ENCODE measurements around the gene MSI2. TPM values are rescaled to one million over a fixed set of nuclear protein-coding genes. Genes with fewer than 3 reads are reported as not detected.

The MSI2 gene
- total and polyA plus RNA-seq, 9 of the 15 experiments (the other 6 are each of a cell fraction or from before 2014, with no cell fraction given) = 4.6 to 61.8 (median 42.4) TPM

GRCh38 chr17:57261084-57261461 lies 4.8 kb downstream of the MSI2 start:
- Histone ChIP-seq H3K4me2 (ENCODE audit: insufficient read depth, low read length) (no peak overlapping the region), H4K20me1 (replicated peaks; ENCODE audit: control insufficient read depth, insufficient read depth, low read length) (no peaks in the 10 kb centered on the region), H3K79me2 (ENCODE audit: control insufficient read depth, insufficient read depth, low read length) (peaks cover 74% of the 10 kb centered on the region), H3K9me3 (replicated peaks; ENCODE audit: control insufficient read depth, insufficient read depth, low read depth, low read length) (no peaks in the 10 kb centered on the region), H3K27me3 (ENCODE audit: control insufficient read depth in 2 of 2, insufficient read depth in 2 of 2, low read length in 2 of 2) (no peaks in the 10 kb centered on the region), H2AFZ (ENCODE audit: low read depth, low read length) (no peak overlapping the region), H3K4me1 (replicated peaks in 1 of 2; ENCODE audit: control insufficient read depth in 2 of 2, insufficient read depth in 2 of 2, low read length in 2 of 2) (peaks cover 6 to 9% of the 10 kb centered on the region in 2 experiments; a peak in 3 of 5 replicates), H3K9me1 (ENCODE audit: control insufficient read depth, insufficient read depth, low read length) (no peaks in the 10 kb centered on the region), H3K36me3 (ENCODE audit: control insufficient read depth, insufficient read depth, low read length) (peaks cover 70% of the 10 kb centered on the region), H3K27ac (ENCODE audit: extremely low read depth, low read depth, low read length) (no peak overlapping the region), H3K9ac (ENCODE audit: insufficient read depth in 1 of 2, low read depth in 2 of 2, low read length in 2 of 2) (no peak overlapping the region), H3K4me3 (no peak overlapping the region)
- ATAC-seq (no peak), FAIRE-seq (no peak), DNase-seq (ENCODE audit: extremely low read depth in 1 of 4, low spot score in 3 of 4) (no peak)
- 87% methylated on average over 4 of the region's 4 CpGs for WGBS (ENCODE audit: insufficient coverage, low coverage, missing lambda C conversion rate)
- BruUV-seq (replicated peaks) = no TSS peak
- in situ Hi-C loops (cut with MboI) = no loop called here
- ChIA-PET CTCF (ENCODE audit: low intra/inter-chr PET ratio) (no interaction called here), POLR2A (interaction anchor here (1.0 to 6.4 kb wide), 2 partner anchors 10 to 59 kb away, joined by 4 to 35 read pairs; no protein-coding TSS in a partner anchor)
- intact Hi-C loops (cut with micrococcal nuclease) = no loop called here
- TF ChIP-seq PHB2 (IDR thresholded peaks at IDR 0.05; ENCODE audit: low read depth) (no peak), CTCFL (IDR thresholded peaks at IDR 0.05; ENCODE audit: borderline replicate concordance, insufficient read depth, low read depth, low read length, poor library complexity, severe bottlenecking) (no peak), HNRNPL (IDR thresholded peaks at IDR 0.05; ENCODE audit: low read depth, low read length) (no peak), RBM25 (IDR thresholded peaks at IDR 0.05; ENCODE audit: low read depth, low read length, severe bottlenecking) (no peak), ZNF77 (CRISPR knock-in tag; IDR thresholded peaks at IDR 0.05) (no peak), NRF1 (conservative IDR thresholded peaks at IDR 0.05 in 1 of 2, IDR thresholded peaks at IDR 0.05 in 1 of 2) (no peak), NFATC3 (IDR thresholded peaks at IDR 0.05) (no peak), STAT5A (IDR thresholded peaks at IDR 0.05; ENCODE audit: borderline replicate concordance, low read length) (no peak)

Measured in K562 (cell line).